Epidermal melanocyte (primary cell): ENCODE measurements around the gene LCA5.
"Not testable (repeated sequence)": the region's sequence is repeated elsewhere in the genome, so short reads cannot be mapped to it uniquely, and the experiment has no call there.

Experiments used
- DNase-seq: peaks from one replicate; pipeline ENCODE4 v3.0.0; 2011; ENCODE audit warnings: low spot score; ENCODE audit not compliant: insufficient read length

Gene LCA5

GRCh38 chr6:79536954-79537747, at the start of gene LCA5:
Gene LCA5 (minus strand): TSS chr6:79537430. CDS start chr6:79518894, 18,536 bp downstream.
- DNase-seq: peak; percentile 81

- DNase-seq: no peak
Measured at GRCh38 chr6:79586548-79586947, 49.3 kb upstream of the LCA5 start.

- DNase-seq: no peak
Measured at GRCh38 chr6:79584332-79584731, 47.1 kb upstream of the LCA5 start.

DNA sequence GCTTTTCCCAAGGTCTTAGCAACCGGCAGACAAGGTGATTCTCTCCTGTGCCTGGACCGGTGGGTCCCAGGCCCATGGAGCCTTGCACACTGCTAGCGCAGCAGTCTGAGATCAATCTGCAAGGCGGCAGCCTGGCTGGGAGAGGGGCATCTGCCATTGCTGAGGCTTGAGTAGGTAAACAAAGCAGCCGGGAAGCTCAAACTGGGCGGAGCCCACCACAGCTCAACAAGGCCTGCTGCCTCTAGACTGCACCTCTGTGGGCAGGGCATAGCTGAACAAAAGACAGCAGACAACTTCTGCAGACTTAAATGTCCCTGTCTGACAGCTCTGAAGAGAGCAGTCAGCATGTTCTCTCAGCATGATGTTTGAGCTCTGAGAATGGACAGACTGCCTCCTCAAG, 40.7 kb upstream of the LCA5 start:
- DNase-seq: not testable (repeated sequence)

GRCh38 chr6:79574630-79575225, 37.5 kb upstream of the LCA5 start:
- DNase-seq: no peak

DNA sequence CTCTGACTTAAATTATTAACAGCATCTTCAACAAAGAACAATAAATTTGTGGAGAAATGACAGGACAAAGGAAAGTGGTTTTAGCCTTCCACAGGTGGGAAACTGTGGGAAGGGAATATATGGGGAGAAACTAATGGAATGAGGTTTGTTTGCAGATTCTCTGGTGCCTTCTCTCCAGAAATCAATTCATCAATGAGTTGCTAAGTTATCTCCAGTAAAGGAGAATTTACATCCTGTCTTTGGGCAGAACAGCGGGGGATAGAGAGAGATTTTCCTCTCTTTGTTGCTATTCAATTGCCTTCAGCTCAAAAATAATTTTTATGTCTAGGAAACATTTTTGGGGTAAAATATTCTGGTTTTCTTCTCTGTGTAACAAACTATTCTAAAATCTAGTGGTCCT, 36.9 kb upstream of the LCA5 start:
- no peak for DNase-seq

- peak; percentile 20 for DNase-seq
Measured at GRCh38 chr6:79571030-79571367, 33.8 kb upstream of the LCA5 start.

DNA sequence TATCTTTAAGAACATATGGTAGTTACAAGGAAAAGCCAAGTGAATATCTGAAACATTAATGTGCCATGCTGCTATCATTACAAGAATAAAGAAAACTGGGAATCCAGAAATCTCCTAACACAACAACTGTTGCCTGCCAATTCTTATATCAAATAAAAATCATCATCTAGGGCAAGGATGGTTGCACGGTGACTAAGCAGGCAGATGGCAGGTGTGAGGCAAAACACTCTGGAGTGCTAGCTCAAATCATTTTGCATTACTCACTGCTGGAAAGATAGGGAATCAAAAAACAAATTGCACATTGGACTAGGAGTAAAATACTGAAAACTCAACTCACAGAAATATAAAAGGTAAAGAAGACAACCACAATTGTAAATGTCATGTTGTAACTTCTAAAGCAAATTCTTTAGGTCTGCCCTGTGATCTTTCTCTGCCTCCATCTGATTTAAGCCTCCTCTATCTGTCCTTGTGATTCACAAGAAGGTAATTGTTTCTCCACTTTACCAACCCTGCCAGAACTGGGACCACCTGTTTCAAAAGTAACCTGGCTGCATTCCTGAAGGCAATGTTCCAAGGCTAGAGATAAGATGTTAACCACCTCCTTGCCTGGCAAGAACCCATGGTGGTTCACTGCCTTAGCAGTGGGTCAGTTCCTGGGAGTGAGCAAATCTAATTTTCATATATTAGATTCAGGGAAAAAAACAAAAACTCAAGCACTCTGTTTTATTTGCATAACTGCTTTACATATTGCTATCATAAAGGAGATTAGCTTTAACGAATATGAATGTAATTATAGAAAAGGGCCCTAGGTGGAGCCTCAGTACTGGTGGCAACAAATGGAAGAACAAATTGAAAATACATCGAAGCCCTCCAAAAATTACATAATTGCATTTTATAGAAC, 33.1 kb upstream of the LCA5 start:
- peak; percentile 18 for DNase-seq

GRCh38 chr6:79568996-79569395, 31.8 kb upstream of the LCA5 start:
- DNase-seq: no peak

GRCh38 chr6:79564636-79565035, 27.4 kb upstream of the LCA5 start:
- no peak for DNase-seq

DNA sequence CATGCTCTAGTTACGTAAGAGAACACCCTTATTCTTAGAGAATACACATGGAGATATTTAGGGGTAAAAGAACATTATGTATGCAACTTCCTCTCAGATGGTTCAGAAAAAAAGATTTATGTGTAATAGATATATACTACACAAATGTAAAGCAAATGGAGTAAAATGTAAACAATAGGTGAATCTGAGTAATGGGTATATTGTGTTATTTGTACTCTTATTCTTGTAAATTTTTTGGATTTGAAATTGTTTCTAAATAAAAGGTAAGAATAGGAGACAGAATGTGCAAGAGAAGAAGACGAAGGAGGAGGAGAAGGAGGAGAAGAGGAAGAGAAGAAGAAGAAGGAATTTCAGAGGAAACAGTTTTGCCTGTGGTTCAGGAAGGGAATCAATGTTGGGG, 22.5 kb upstream of the LCA5 start:
- DNase-seq: no peak

- no peak for DNase-seq
Measured at GRCh38 chr6:79557673-79558467, 20.6 kb upstream of the LCA5 start.

GRCh38 chr6:79554305-79554704, 17.1 kb upstream of the LCA5 start:
- DNase-seq: no peak

- no peak for DNase-seq
Measured at GRCh38 chr6:79551401-79551800, 14.2 kb upstream of the LCA5 start.

DNA sequence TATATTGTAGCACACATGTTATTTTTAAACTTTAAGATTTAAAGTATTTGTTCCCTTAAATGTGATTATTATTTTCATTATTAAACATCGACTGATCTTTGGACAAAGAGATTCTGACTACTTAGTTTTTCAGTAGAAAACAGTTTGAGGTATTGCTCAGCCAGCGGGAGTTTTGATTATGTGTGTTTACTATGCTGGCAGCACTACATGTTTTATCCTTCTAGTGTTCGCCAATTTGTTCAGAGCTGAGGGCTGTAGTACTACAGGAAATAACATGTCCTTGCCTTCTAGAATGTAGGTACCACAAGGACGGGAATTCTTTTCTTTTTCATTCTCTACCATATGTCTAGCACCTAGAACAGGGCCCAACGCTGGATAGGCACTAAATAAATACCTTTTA, 11.1 kb upstream of the LCA5 start:
- DNase-seq: no peak

GRCh38 chr6:79546186-79546585, 9.0 kb upstream of the LCA5 start:
- DNase-seq: no peak

DNA sequence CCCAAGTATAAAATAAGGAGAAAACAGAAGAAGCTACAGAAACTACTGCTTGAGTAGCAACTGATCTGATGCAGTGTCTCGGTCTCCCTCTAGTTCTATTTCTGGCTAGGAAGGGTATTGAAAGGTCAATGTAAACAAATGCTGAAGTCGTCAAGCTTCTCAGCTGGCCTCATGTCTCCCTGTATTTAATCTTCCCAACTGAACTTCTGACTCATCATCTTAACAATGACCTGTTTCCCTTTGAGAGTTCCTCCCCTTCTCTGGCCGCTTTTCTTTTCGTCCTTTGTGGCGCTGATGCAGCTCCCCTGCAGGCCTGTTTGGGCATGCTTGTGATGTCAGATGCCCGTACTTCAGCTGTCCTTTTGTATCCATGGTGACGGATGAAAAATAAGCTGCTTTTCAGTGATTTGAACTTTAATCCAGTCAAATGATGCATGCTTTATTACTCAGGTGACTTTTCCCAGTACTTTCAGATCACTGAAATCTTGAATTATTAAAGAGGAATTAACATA, 7.8 kb upstream of the LCA5 start:
- peak; percentile 82 for DNase-seq

DNA sequence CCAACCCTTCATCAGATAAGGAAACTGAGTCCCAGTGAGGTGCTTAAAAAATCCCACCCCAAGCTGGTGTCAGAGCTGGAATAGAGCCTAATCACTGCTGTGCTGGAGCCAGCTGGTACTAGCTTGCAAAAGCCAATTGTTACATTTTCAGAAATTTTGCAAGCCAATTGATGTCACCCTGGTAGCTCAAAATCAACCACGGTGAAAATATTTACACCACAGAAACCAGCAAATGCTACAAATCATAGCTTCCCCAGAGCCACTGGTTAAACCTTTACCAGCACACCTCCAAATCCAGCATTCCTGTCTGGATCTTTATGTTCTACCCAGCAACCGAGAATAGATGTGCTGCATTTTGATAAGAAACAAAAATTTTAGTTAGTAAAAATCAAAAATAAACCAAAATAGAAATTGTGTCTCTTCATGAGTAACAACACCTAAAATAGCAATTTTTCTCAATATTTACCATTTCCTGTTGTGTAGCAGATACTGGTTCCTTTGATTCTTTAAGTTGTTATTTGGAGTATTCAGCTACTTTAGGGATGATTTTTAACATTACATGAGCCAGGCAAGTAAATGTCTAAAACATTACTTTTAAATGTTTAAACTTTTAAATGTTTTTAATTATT, 7.2 kb upstream of the LCA5 start:
- no peak for DNase-seq

GRCh38 chr6:79543886-79544285, 6.7 kb upstream of the LCA5 start:
- DNase-seq: no peak

GRCh38 chr6:79543411-79543810, 6.2 kb upstream of the LCA5 start:
- no peak for DNase-seq
